Measurements from ENCODE around the gene ACOXL. TPM values are rescaled to one million over a fixed set of nuclear protein-coding genes. Genes with fewer than 3 reads are reported as not detected.

ACOXL gene
- total RNA-seq, 1 donor: under 0.01 TPM

Other genes with a start within 250 kb of the ACOXL start
- 18.0 TPM for gene RGPD6, start 155.4 kb upstream of the ACOXL start, total RNA-seq
- gene BUB1, start 54.5 kb upstream of the ACOXL start, total RNA-seq: 6.2 TPM